KOPT-K1 (cell line): ENCODE data around the gene TIMM10B.
A peak's percentile ranks its signal among the peaks of the same experiment; 100 is the strongest.

Experiments used
- H3K27ac ChIP-seq: fragments of 200-600 bp; sonication (generic); 2 replicates; pipeline ENCODE4 v1.5.1; 2016; ENCODE audit warnings: antibody characterized with exemption, mild to moderate bottlenecking, low read depth, low read length; ENCODE audit not compliant: poor library complexity, severe bottlenecking
- H3K36me3 ChIP-seq: fragments of 200-600 bp; sonication (generic); 2 replicates; pipeline ENCODE4 v1.5.1; 2017; ENCODE audit warnings: antibody characterized with exemption, mild to moderate bottlenecking, low read length, moderate library complexity; ENCODE audit not compliant: insufficient read depth
- H3K9me3 ChIP-seq: fragments of 200-600 bp; sonication (generic); 2 replicates; pipeline ENCODE4 v1.5.1; 2017; ENCODE audit warnings: antibody characterized with exemption, low read length, mild to moderate bottlenecking; ENCODE audit not compliant: insufficient read depth, poor library complexity, severe bottlenecking

Gene TIMM10B

DNA sequence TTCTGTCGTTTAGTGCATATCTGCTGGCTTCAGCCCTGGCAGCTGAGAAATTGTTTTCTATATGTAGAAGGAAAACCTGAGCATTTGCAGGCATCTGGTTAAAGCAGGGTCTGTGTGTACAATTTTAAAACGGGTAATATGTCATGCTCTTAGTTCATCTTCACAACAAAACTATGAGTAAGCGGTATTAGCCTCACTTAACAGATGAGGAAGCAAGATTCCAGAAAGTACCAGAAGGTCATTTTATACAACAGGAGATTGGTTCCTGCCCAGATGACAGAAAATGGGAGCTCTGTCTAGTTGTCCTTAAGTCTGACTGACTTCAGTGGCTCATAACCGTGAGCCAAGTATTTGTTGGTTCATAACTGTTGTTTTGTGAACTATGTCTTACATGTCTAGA lies 1.1 kb downstream of the TIMM10B start:
- Histone ChIP-seq H3K36me3 (peaks cover 77% of the 10 kb centered on the region), H3K9me3 (no peaks in the 10 kb centered on the region), H3K27ac (peak overlapping the region; percentile 82)

DNA sequence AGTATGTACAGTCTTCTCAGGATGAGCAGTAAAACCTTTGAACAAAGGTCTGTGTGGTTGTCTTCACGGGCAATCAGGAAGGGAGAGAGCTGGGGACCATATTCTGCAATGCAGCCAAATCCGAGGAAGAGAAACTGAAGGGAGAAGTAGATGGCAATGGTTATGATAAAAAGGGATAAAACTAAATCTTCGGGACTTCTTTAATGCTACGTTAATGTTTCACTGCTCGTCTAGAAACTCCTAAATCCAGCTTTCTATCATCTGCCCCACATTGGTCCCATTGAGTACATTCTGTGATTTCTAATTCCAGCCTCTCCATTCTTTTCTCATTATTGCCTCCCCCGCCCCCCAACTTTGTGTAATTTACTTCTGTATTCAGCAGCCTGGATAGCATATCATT lies 1.7 kb downstream of the TIMM10B start:
- Histone ChIP-seq H3K27ac (no peak overlapping the region), H3K9me3 (no peaks in the 10 kb centered on the region), H3K36me3 (peaks cover 77% of the 10 kb centered on the region)

DNA sequence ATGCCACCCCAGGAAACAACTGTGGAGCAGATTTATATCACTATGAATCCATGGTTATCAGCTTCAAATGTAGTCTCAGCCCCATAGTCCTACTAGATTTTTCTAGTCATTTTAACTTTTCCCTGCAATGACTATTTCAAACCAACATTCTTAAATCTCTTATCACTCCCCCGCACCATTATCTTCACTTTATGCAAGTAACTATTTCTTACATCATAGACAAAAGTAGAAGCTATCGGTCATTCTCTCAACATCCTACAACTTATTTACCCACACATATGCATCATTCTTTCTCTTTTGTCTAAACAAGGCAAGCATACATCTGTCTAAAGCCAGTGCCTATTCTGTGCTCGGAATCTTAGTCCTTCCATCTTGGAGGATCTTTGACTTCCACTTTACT lies 4.4 kb downstream of the TIMM10B start:
- Histone ChIP-seq H3K36me3 (peaks cover 84% of the 10 kb centered on the region), H3K9me3 (no peaks in the 10 kb centered on the region), H3K27ac (no peak overlapping the region)

DNA sequence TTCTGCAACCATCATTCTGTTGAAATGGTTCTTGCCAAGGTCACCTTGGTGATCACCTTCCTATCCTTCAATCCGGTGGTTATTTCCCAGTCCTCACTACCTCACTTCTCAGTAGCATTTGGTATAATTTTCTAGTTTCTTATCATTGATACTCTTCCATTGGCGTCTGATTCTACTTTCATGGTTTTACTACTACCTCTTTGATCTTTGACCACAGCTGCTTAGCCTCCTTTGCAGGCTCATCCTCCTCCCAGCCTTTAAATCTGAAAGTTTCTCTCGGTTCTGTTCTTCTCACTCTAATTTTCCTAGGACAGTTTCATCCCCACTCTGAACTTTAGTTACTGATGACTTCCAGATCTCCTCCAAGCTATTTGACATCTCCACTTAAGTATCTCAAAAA lies 5.0 kb downstream of the TIMM10B start:
- no peak overlapping the region for H3K27ac ChIP-seq
- H3K9me3 ChIP-seq: no peaks in the 10 kb centered on the region
- H3K36me3 ChIP-seq: peaks cover 87% of the 10 kb centered on the region

DNA sequence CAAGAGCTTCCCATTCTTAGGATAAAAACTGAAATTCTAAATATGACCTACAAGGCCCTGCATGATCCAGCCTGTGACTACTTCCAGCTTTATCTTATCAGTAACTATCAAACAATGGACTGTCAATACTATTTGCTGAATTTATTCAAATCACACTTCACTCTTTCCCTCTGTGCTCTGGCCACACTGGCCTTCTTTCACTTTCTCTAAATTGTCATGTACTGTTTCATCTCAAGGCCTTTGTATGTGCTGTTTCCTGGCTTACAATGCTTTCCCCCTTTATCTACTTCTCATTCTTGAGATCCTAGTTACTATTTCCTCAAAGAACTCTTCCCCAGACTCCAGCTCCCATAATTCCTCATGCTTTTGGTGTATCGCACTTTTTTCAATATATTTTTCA lies 5.6 kb downstream of the TIMM10B start:
- Histone ChIP-seq H3K9me3 (no peaks in the 10 kb centered on the region), H3K36me3 (peaks cover 89% of the 10 kb centered on the region), H3K27ac (no peak overlapping the region)

DNA sequence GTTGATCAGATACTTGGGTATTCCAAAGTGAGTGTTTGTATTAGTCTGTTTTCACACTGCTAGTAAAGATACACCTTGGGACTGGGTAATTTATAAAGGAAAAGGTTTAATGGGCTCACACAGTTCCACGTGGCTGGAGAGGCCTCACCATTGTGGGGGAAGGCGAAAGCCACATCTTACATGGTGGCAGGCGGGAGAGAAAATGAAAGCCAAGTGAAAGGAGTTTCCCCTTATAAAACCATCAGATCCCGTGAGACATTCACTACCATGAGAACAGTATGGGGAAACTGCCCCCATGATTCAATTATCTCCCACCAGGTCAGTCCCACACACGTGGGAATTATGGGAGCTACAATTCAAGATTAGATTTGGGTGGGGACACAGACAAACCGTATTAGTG lies 7.0 kb downstream of the TIMM10B start:
- Histone ChIP-seq H3K36me3 (peaks cover 88% of the 10 kb centered on the region), H3K9me3 (no peaks in the 10 kb centered on the region), H3K27ac (no peak overlapping the region)

DNA sequence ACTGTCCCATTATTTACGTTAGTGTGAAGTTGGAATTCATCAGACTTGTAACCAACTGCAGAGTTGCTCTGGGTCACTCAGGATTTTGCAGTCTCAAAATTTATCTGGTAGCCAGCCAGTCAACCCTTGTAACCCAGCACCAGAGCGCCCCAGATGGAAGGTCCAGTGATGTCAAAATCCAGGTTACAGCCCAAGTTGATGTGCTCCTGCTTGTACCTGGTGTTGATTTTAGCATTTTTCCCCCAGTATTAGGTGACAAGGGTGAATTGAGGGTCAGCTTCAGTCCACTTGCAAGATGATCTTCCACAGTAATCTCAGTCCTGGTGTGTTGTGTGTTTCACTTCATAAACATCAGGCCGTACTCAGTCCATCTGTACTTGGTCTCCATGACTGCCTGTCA lies 7.5 kb downstream of the TIMM10B start:
- peaks cover 88% of the 10 kb centered on the region for H3K36me3 ChIP-seq
- H3K9me3 ChIP-seq: no peaks in the 10 kb centered on the region
- no peak overlapping the region for H3K27ac ChIP-seq

DNA sequence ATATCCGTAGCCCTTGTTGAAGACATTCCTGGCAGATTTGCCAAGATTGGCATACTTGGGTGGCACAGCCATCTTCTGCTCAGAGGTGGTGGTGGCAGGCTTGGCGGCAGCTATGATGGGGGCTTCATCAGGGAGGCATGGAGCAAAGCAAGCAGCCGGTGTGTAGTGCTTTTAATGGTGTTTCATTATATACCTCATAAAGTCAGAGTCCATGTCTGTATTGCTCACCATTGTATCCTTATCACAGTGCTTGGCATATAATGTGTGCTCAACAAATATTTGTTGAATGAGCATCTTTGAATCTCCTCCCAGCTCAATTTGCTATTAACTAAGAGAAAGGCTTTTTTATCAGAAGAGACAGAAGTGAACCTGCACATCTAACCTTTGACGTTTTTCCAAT lies 8.0 kb downstream of the TIMM10B start:
- peaks cover 86% of the 10 kb centered on the region for H3K36me3 ChIP-seq
- H3K27ac ChIP-seq: no peak overlapping the region
- no peaks in the 10 kb centered on the region for H3K9me3 ChIP-seq

DNA sequence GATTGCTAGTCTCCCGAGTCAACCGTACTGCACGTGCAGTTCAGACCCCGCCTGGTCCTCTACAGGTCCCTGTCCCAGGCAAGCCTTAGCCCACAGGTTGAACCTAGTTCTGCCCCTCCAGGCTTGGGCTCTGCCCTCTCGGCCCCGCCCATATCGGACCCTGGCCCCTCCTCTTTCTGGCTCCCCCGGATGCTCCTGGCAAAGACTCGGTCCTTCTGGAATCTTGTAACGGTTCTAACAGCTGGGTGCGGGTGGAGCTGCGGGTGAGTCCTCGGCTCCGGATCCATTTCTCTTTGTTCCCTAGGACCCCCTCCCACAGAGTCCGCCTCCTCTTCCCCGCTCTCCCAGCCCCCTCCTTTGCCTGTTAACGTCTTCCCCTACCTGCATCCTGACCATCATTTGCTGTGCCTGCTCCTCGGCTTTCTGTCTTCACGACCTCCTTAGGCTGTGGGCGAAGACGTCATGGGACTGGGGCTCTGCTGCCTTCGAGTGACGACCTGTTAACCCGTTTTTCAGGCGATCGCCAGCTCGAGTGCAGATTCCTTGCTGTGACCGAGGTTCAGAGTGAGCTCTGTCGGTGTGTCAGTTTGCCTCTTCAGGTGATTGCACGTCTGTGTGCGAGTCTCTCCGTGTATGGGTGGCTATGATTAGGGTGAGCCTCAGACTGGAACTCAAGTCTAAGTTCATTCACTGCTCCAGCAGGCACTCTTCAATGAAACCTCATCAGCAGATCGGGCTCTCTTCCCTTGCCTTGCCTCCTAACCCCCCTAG lies 16.0 kb downstream of the TIMM10B start, which contains the start of gene DNHD1:
DNHD1 (plus strand) TSS at position 212 of the 771 bp plus-strand sequence. CDS start 936 bp downstream, outside the sequence.
- no peaks in the 10 kb centered on the region for H3K9me3 ChIP-seq
- no peak within 1 kb of the TSS for H3K27ac ChIP-seq
- H3K36me3 ChIP-seq: peaks cover 61% of the 10 kb centered on the region

DNA sequence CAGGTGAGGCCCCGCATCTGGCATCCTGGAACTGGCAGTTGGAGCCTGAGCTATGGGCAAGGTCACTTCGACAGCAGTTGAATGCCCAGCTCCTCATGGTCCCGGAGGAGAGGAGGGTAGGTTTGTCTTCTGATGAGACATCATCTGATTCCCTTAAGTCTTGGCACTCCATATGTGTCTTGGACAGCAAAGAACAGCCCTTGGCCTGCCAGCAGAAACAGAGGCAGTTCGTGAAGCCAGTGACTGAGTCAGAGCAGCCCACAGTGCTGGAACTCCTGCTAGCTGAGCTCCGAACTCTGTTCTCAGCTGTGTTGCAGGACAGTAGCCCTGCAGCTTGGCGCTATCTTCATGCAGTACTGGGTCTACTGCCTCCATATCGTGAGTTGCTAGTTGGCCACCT lies 16.8 kb downstream of the TIMM10B start:
- no peaks in the 10 kb centered on the region for H3K9me3 ChIP-seq
- H3K27ac ChIP-seq: no peak overlapping the region

DNA sequence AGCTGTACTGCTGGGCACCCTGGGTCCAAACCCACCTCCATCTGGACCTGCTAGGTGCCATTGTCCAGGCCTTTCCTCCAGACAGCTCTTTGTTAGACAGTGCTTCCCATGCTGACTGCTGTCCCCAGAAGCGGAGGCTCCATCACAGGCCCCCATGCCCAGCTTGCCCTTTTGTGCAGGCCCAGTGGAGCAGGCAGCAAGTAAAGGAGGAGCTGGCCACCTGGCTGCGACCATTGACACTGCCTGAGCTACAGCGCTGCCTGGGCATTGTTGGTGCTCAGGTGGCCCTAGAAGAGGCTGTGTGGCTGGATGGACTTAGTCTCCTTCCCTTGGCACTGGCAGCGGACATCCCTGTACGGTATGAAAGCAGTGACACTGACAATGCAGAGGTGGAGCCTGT lies 17.2 kb downstream of the TIMM10B start:
- H3K27ac ChIP-seq: no peak overlapping the region
- H3K36me3 ChIP-seq: peaks cover 62% of the 10 kb centered on the region
- no peaks in the 10 kb centered on the region for H3K9me3 ChIP-seq

More for the DNA sequence above, 16.8 kb downstream of the TIMM10B start:
- peaks cover 62% of the 10 kb centered on the region for H3K36me3 ChIP-seq

DNA sequence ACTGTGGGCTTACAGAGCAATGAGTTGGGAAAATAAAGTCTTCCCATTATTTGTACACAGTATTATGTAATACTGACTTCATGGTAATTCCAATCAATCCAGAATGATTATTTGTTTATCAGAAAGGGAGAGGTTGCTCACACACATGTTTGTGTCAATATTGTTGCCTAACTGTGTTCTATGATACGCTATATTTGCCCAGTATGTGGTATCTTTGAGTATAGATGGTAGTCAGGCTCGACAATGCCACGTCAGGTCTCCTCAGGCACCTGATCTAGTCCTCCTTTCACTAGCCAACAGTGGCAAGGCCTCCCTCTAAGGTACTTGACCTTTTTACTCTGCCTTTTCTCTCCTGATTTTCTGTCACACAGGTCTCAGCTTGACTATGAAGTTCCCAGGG lies 21.1 kb downstream of the TIMM10B start:
- Histone ChIP-seq H3K27ac (no peak overlapping the region), H3K36me3 (peaks cover 53% of the 10 kb centered on the region), H3K9me3 (no peaks in the 10 kb centered on the region)

DNA sequence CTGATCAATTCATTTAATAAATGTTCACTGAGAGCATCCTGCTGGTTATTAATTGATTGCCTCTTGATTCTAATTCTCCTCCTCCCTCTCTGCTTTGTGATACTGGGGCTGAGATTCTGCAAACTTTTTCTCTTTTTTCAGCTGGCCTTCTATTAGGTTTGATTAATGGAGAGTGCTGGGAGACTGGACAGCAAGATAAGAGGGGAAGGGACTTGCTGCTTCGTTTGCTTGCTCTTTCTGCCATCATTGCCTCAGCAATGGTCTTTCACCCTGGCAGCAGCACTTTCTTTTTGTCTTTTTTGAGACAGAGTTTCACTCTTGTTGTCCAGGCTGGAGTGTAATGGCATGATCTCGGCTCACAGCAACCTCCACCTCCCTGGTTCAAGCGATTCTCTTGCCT lies 22.9 kb downstream of the TIMM10B start:
- Histone ChIP-seq H3K36me3 (peaks cover 37% of the 10 kb centered on the region), H3K9me3 (no peaks in the 10 kb centered on the region), H3K27ac (no peak overlapping the region)

DNA sequence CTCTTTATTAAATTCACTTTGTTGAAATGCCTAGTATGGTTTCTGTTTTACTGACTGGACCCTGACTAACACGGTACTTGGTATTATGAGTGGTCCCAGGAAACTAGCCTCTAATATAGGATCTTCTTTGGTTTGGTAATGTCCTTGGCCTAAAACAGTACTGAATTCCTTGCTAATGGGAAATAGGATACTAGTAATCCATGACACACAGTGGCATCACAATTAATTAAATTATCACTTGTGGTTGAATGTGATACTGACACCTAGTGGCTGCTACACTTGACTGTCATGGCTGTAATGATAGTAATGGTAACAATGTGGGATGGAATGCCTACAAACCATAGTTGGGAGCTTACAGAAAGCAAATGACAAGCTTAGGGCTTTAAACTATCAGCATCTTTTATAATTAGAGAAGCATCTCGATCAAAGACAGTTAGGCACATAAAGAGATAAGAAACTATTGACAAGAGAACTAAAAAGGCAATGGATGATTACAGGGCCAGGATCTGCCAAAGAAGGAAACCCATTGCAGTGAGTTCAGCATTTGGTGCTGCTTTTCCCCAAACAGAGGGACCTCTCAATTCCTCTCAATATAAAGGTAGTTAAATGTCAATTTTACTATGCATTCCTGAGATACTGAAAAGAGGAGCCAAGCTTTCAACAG lies 24.4 kb downstream of the TIMM10B start:
- Histone ChIP-seq H3K9me3 (no peaks in the 10 kb centered on the region), H3K27ac (no peak overlapping the region), H3K36me3 (peaks cover 29% of the 10 kb centered on the region)

DNA sequence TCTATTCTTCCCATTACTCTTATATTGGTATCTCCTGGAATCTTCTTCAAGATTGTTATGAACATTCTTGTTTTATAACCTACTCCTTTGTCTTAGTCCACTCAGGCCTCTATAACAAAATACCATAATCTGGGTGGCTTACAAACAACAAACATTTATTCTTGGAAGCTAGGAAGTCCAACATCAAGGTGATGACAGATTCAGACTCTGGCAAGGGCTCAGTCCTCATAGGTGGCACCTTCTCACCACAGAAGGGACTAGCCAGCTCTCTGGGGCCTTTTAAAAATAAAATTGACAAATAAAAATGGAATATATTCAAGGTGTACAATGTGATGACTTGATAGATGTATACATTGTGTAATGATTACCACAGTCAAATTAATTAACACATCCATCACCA lies 35.6 kb downstream of the TIMM10B start:
- H3K27ac ChIP-seq: no peak overlapping the region
- H3K36me3 ChIP-seq: peaks cover 27% of the 10 kb centered on the region
- H3K9me3 ChIP-seq: no peaks in the 10 kb centered on the region

DNA sequence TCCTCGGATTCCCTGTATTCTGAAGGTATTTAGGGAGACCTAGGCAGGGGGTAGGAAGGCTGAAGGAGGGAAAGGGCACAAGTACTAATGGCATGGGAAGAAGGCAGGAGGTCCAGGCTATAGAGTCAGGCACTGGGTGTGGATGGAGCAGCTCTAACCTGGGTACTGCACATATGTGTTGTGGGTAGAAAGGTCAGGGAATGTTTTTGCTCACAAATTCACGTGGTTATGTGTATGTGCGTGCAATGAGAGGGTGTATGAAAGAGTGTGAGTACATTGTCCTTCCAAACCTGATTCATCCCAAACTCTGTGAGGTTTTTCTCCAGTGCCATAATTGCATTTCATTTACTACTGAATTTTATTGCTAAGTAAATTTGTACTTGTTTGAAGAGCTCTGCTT lies 39.0 kb downstream of the TIMM10B start:
- Histone ChIP-seq H3K27ac (no peak overlapping the region), H3K9me3 (no peaks in the 10 kb centered on the region), H3K36me3 (peaks cover 16% of the 10 kb centered on the region)
